ENCODE results near the gene IPPK.

DNA sequence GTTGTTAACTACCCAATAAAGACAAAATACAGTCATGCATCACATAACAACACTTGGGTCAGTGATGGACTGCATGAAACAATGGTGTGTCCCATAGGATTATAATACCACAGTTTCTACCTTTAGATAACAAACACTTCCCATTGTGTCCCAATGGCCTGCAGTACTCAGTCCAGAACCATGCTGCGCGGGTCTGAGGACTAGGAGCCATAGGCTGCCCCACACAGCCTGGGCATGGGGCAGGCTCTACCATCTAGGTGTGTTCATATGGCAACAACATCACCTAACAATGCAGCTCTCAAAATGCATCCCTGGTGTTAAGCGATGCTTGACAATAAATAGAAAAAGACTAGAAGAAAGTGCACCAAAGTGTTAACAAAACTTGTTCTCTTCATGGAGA is 6.8 kb downstream of the IPPK start:
- TF ChIP-seq, protein P1, sequence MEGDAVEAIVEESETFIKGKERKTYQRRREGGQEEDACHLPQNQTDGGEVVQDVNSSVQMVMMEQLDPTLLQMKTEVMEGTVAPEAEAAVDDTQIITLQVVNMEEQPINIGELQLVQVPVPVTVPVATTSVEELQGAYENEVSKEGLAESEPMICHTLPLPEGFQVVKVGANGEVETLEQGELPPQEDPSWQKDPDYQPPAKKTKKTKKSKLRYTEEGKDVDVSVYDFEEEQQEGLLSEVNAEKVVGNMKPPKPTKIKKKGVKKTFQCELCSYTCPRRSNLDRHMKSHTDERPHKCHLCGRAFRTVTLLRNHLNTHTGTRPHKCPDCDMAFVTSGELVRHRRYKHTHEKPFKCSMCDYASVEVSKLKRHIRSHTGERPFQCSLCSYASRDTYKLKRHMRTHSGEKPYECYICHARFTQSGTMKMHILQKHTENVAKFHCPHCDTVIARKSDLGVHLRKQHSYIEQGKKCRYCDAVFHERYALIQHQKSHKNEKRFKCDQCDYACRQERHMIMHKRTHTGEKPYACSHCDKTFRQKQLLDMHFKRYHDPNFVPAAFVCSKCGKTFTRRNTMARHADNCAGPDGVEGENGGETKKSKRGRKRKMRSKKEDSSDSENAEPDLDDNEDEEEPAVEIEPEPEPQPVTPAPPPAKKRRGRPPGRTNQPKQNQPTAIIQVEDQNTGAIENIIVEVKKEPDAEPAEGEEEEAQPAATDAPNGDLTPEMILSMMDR (conservative IDR thresholded peaks at IDR 0.05; ENCODE audit: low read depth, low read length): no peak
- TF ChIP-seq EZH2phosphoT487 (IDR thresholded peaks at IDR 0.05; ENCODE audit: borderline replicate concordance, low read length) (no peak), EZH2 (IDR thresholded peaks at IDR 0.05; ENCODE audit: low read length, unreplicated experiment) (no peak)
